Anterior cingulate cortex (tissue), 58 donors: Measurements from ENCODE around the gene COL23A1.
"Not testable (repeated sequence)": the region's sequence is repeated elsewhere in the genome, so short reads cannot be mapped to it uniquely, and the experiment has no call there.

Experiments used
- DNase-seq, 58 donors: peaks; one replicate each; lab custom pipeline; 2025; lab: John Stamatoyannopoulos, UW

Gene COL23A1

GRCh38 chr5:178486878-178487512 lies 103.2 kb downstream of the COL23A1 start:
- not testable (repeated sequence) for DNase-seq

- no peak for DNase-seq
Measured at GRCh38 chr5:178486239-178486641, 104.0 kb downstream of the COL23A1 start.

- DNase-seq: peak in 3 of 58 donors; percentile 5 to 15 (median 8)
Measured at GRCh38 chr5:178483620-178484019, 106.6 kb downstream of the COL23A1 start.

- DNase-seq: no peak
Measured at GRCh38 chr5:178479261-178479660, 110.9 kb downstream of the COL23A1 start.

- DNase-seq: no peak
Measured at GRCh38 chr5:178478370-178478769, 111.8 kb downstream of the COL23A1 start.

- no peak for DNase-seq
Measured at GRCh38 chr5:178477802-178478201, 112.4 kb downstream of the COL23A1 start.

GRCh38 chr5:178476972-178477754 lies 113.0 kb downstream of the COL23A1 start:
- DNase-seq: peak in 1 of 58 donors; percentile 17

GRCh38 chr5:178476531-178476930 lies 113.7 kb downstream of the COL23A1 start:
- DNase-seq: peak in 1 of 58 donors; percentile 14

GRCh38 chr5:178475422-178475821 lies 114.8 kb downstream of the COL23A1 start:
- no peak for DNase-seq

GRCh38 chr5:178474562-178475184 lies 115.5 kb downstream of the COL23A1 start:
- DNase-seq: no peak

- DNase-seq: no peak
Measured at GRCh38 chr5:178473854-178474253, 116.3 kb downstream of the COL23A1 start.

- DNase-seq: no peak
Measured at GRCh38 chr5:178472138-178472537, 118.1 kb downstream of the COL23A1 start.

- DNase-seq: no peak
Measured at GRCh38 chr5:178471711-178472110, 118.5 kb downstream of the COL23A1 start.

GRCh38 chr5:178470760-178471025 lies 119.5 kb downstream of the COL23A1 start:
- no peak for DNase-seq

GRCh38 chr5:178469975-178470759 lies 120.0 kb downstream of the COL23A1 start:
- DNase-seq: no peak

GRCh38 chr5:178469011-178469974 lies 120.9 kb downstream of the COL23A1 start:
- no peak for DNase-seq

- DNase-seq: no peak
Measured at GRCh38 chr5:178468196-178468685, 122.0 kb downstream of the COL23A1 start.

GRCh38 chr5:178467568-178468195 lies 122.5 kb downstream of the COL23A1 start:
- DNase-seq: peak in 8 of 58 donors; percentile 3 to 32 (median 8)

GRCh38 chr5:178467205-178467567 lies 123.0 kb downstream of the COL23A1 start:
- DNase-seq: no peak
